Gastroesophageal sphincter (tissue), 3 donors: ENCODE measurements around the gene HECW1.

Experiments used
- CTCF ChIP-seq, 4 experiments: fragments of 200-600 bp in 2 of 4; fragments of 450-650 bp in 2 of 4; sonication (generic) in 1 of 4; IDR thresholded peaks; one replicate each; pipeline ENCODE4 v1.5.1; 2017 to 2019; ENCODE audit warnings: antibody characterized with exemption in 4 of 4, mild to moderate bottlenecking in 2 of 4, moderate library complexity in 2 of 4
- EP300 ChIP-seq: sonication (generic); formaldehyde crosslinking; IDR thresholded peaks from one replicate; pipeline ENCODE4 v1.6.1; 2017; ENCODE audit warnings: antibody characterized with exemption, mild to moderate bottlenecking
- POLR2A ChIP-seq, 2 donors: fragments of 450-650 bp; IDR thresholded peaks; one replicate each; pipeline ENCODE4 v1.6.1; 2017; ENCODE audit warnings: antibody characterized with exemption in 2 of 2, mild to moderate bottlenecking in 2 of 2, moderate library complexity in 1 of 2
- POLR2AphosphoS5 ChIP-seq: sonication (generic); formaldehyde crosslinking; IDR thresholded peaks from one replicate; pipeline ENCODE4 v1.6.1; 2017; ENCODE audit warnings: antibody characterized with exemption

GRCh38 chr7:43175570-43176200 lies 63.2 kb downstream of the HECW1 start:
- TF ChIP-seq EP300: no peak
- no peak for TF ChIP-seq CTCF (IDR thresholded peaks at IDR 0.05)
- no peak for TF ChIP-seq POLR2A (IDR thresholded peaks at IDR 0.05)
- no peak for TF ChIP-seq POLR2AphosphoS5
